ENCODE measurements around the gene S100A1. TPM values are rescaled to one million over a fixed set of nuclear protein-coding genes. Genes with fewer than 3 reads are reported as not detected.

S100A1 gene
- total RNA-seq, 1 experiment from 2014 or later = 0.46 TPM

DNA sequence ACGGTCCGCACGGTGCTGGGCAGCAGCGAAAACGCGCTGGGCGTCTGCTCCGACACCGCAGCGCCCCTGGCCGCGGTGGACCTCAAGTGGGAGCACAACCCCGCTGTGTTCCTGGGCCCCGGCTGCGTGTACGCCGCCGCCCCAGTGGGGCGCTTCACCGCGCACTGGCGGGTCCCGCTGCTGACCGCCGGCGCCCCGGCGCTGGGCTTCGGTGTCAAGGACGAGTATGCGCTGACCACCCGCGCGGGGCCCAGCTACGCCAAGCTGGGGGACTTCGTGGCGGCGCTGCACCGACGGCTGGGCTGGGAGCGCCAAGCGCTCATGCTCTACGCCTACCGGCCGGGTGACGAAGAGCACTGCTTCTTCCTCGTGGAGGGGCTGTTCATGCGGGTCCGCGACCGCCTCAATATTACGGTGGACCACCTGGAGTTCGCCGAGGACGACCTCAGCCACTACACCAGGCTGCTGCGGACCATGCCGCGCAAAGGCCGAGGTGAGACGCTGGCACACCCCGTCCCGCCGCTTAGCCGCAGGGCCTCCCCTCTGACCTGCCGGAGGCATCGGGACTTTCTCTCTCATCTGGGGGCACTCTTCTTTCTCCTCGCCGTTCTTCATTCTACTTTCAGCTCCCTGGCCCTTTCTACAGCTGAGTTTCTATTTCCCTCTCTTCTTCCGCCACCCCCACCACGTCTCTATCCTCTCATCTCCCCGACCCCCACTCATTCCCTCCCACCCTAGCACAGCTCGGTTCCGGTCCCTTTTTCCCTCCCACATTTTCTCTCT is 51.3 kb downstream of the S100A1 start:
- no peak overlapping the region for H3K4me3 ChIP-seq
- H3K4me2 ChIP-seq = no peak overlapping the region; the same call in 1 of the 2 replicates
- no peak for DNase-seq
- H3K9me2 ChIP-seq (ENCODE audit: insufficient read depth) = no peaks in the 10 kb centered on the region
- H3K27ac ChIP-seq = no peak overlapping the region
- POLR2A ChIA-PET (ENCODE audit: unreplicated experiment) = interaction anchor here (0.7 kb wide), 1 partner anchor 67 kb away, joined by 3 read pairs; the partner anchor contains the start of gene S100A16
- H2AFZ ChIP-seq = no peak overlapping the region
- no peaks in the 10 kb centered on the region for H3K79me2 ChIP-seq (ENCODE audit: low read depth)
- no peaks in the 10 kb centered on the region for H4K20me1 ChIP-seq (ENCODE audit: insufficient read depth)
- no peaks in the 10 kb centered on the region for H3K9me3 ChIP-seq (ENCODE audit: insufficient read depth, low read depth)
- intact Hi-C loops (cut with micrococcal nuclease; ENCODE audit: unreplicated experiment) = loop anchor here (5.0 to 10.0 kb wide), 2 partner anchors 48 to 325 kb away; partner anchors contain the start of genes INTS3 and S100A9
- CTCF ChIA-PET = no interaction called here
- H3K36me3 ChIP-seq (ENCODE audit: low read depth) = no peaks in the 10 kb centered on the region
- TF ChIP-seq, protein P1, sequence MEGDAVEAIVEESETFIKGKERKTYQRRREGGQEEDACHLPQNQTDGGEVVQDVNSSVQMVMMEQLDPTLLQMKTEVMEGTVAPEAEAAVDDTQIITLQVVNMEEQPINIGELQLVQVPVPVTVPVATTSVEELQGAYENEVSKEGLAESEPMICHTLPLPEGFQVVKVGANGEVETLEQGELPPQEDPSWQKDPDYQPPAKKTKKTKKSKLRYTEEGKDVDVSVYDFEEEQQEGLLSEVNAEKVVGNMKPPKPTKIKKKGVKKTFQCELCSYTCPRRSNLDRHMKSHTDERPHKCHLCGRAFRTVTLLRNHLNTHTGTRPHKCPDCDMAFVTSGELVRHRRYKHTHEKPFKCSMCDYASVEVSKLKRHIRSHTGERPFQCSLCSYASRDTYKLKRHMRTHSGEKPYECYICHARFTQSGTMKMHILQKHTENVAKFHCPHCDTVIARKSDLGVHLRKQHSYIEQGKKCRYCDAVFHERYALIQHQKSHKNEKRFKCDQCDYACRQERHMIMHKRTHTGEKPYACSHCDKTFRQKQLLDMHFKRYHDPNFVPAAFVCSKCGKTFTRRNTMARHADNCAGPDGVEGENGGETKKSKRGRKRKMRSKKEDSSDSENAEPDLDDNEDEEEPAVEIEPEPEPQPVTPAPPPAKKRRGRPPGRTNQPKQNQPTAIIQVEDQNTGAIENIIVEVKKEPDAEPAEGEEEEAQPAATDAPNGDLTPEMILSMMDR (conservative IDR thresholded peaks at IDR 0.05) = no peak
- no peak for TF ChIP-seq EZH2 (IDR thresholded peaks at IDR 0.05; ENCODE audit: low read depth)
- BruUV-seq (replicated peaks) = no TSS peak
- H3K4me1 ChIP-seq (replicated peaks; ENCODE audit: insufficient read depth) = no peaks in the 10 kb centered on the region
- H3K27me3 ChIP-seq (ENCODE audit: insufficient read depth, low read depth) = peaks cover 9% of the 10 kb centered on the region; the same call in 1 of the 2 replicates
- peaks cover 10% of the 10 kb centered on the region; the same call in 1 of the 2 replicates for H3F3A ChIP-seq (ENCODE audit: insufficient read depth, low read depth)

DNA sequence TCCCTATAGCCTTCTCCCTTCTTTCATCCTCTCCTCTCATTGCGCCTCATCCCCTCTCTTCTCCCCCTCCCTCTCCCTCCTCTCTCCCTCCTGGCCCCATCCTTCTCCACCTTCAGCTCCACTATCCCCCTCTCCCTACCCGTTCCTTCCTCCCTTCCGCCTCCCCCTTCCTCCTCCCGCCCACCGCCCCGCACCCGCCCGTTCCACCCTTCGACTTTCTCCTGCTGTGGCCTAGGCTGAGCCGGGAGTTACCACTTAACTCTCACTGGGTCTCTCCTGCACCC is 51.8 kb downstream of the S100A1 start:
- Histone ChIP-seq H3K4me2 (no peak overlapping the region), H3K9me3 (ENCODE audit: insufficient read depth, low read depth) (no peaks in the 10 kb centered on the region), H2AFZ (no peak overlapping the region), H3K79me2 (ENCODE audit: low read depth) (no peaks in the 10 kb centered on the region), H3K4me3 (no peak overlapping the region), H3K9me2 (ENCODE audit: insufficient read depth) (no peaks in the 10 kb centered on the region), H3K27me3 (ENCODE audit: insufficient read depth, low read depth) (peaks cover 9% of the 10 kb centered on the region; the same call in 1 of the 2 replicates), H3F3A (ENCODE audit: insufficient read depth, low read depth) (peaks cover 10% of the 10 kb centered on the region; the same call in 1 of the 2 replicates), H3K4me1 (replicated peaks; ENCODE audit: insufficient read depth) (no peaks in the 10 kb centered on the region), H3K27ac (no peak overlapping the region), H3K36me3 (ENCODE audit: low read depth) (no peaks in the 10 kb centered on the region), H4K20me1 (ENCODE audit: insufficient read depth) (no peaks in the 10 kb centered on the region)
- ChIA-PET CTCF (no interaction called here), POLR2A (ENCODE audit: unreplicated experiment) (no interaction called here)
- BruUV-seq (replicated peaks) = no TSS peak
- DNase-seq = no peak
- TF ChIP-seq, protein P1 (conservative IDR thresholded peaks at IDR 0.05) = no peak
- no peak for TF ChIP-seq EZH2 (IDR thresholded peaks at IDR 0.05; ENCODE audit: low read depth)
- intact Hi-C loops (cut with micrococcal nuclease; ENCODE audit: unreplicated experiment) = no loop called here

Other genes with a start within 250 kb of the S100A1 start
- gene S100A8, start 237.4 kb upstream of the S100A1 start, total RNA-seq (2021) = not detected in 2 replicates
- not detected in 2 replicates for gene S100A7A, start 211.9 kb upstream of the S100A1 start, total RNA-seq (2021)
- gene S100A7, start 167.8 kb upstream of the S100A1 start, total RNA-seq (2021) = not detected in 2 replicates
- 873 and 994 TPM in 2 replicates for gene S100A6, start 92.4 kb upstream of the S100A1 start, total RNA-seq (2021)
- 7.2 and 11.1 TPM in 2 replicates for gene S100A5, start 87.5 kb upstream of the S100A1 start, total RNA-seq (2021)
- 303 and 346 TPM in 2 replicates for gene S100A4, start 82.6 kb upstream of the S100A1 start, total RNA-seq (2021)
- gene S100A3, start 79.2 kb upstream of the S100A1 start, total RNA-seq (2021) = 1.5 and 2.4 TPM in 2 replicates
- gene S100A2, start 62.6 kb upstream of the S100A1 start, total RNA-seq (2021) = 145 and 147 TPM in 2 replicates
- 226 and 276 TPM in 2 replicates for gene S100A16, start 15.3 kb upstream of the S100A1 start, total RNA-seq (2021)
- 411 and 486 TPM in 2 replicates for gene S100A14, start 12.1 kb upstream of the S100A1 start, total RNA-seq (2021)
- gene S100A13, start 929 bp upstream of the S100A1 start, total RNA-seq (2021) = 120 and 144 TPM in 2 replicates
- gene CHTOP, start 5.6 kb downstream of the S100A1 start, total RNA-seq (2021) = 75.1 and 83.9 TPM in 2 replicates
- gene SNAPIN, start 30.3 kb downstream of the S100A1 start, total RNA-seq (2021) = 25.4 and 29.5 TPM in 2 replicates
- 131 and 145 TPM in 2 replicates for gene ILF2, start 42.6 kb downstream of the S100A1 start, total RNA-seq (2021)
- gene NPR1, start 50.3 kb downstream of the S100A1 start, total RNA-seq (2021) = 0.53 and 0.98 TPM in 2 replicates
- 62.5 and 91.7 TPM in 2 replicates for gene INTS3, start 99.6 kb downstream of the S100A1 start, total RNA-seq (2021)
- 14.4 and 17.1 TPM in 2 replicates for gene SLC27A3, start 147.0 kb downstream of the S100A1 start, total RNA-seq (2021)

All from PC-9 (cell line).